Stimulated activated naive CD4-positive, alpha-beta T cell treated with Interleukin-2 at 50 U/mL for 16 hours (primary cell): ENCODE data around the gene SIPA1L3.

ENCODE experiments used
- DNase-seq: peaks from one replicate; lab custom pipeline; 2025; lab: John Stamatoyannopoulos, UW

SIPA1L3 gene

DNA sequence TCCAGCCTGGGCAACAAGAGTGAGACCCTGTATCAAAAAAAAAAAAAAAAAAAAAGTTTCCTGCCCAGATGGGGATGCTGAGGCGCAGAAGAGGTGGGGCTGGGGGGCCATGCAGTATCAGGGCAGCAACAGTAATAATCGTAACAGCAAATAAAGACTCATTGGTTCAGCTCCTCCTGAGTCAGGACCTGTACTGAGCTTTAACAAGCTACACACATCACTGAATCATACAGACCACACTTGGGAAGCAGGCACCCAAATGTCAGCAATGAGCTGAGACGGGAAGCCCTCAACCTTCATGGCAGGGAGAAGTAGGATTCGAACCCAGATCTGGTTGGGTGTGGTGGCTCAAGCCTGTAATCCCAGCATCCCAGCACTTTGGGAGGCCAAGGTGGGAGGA is 327.6 kb downstream of the SIPA1L3 start:
- no peak for DNase-seq

DNA sequence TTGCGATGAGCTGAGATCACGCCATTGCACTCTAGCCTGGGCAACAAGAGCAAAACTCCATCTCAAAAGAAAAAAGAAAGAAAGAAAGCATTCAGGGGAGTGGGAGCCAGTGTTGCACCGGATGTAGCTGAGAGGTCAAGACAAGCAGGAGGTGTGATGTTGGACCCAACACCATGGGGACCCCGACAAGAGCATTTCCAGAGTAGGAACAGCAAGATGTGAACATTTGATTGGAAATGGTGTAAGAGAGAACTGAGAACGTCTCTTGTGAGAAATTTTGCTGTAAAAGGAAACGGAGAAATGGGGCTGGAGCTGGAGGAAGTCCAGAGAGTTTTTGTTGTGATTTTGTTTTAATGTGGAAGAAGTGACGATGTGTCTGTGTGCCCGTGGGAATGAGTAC is 332.8 kb downstream of the SIPA1L3 start:
- DNase-seq, result no peak

DNA sequence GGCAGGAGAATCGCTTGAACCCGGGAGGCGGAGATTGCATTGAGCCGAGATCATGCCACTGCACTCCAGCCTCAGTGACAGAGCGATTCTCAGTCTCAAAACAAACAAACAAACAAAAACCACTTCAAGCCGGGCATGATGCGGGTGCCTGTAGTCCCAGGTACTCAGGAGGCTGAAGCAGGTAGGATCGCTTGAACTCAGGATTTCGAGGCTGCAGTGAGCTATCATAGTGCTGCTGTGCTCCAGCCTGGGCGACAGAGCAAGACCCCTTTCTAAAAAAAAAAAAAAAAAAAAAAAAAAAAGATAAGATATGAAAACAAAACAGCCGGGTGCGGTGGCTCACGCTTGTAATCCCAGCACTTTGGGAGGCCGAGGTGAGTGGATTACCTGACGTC is 336.3 kb downstream of the SIPA1L3 start:
- no peak for DNase-seq

DNA sequence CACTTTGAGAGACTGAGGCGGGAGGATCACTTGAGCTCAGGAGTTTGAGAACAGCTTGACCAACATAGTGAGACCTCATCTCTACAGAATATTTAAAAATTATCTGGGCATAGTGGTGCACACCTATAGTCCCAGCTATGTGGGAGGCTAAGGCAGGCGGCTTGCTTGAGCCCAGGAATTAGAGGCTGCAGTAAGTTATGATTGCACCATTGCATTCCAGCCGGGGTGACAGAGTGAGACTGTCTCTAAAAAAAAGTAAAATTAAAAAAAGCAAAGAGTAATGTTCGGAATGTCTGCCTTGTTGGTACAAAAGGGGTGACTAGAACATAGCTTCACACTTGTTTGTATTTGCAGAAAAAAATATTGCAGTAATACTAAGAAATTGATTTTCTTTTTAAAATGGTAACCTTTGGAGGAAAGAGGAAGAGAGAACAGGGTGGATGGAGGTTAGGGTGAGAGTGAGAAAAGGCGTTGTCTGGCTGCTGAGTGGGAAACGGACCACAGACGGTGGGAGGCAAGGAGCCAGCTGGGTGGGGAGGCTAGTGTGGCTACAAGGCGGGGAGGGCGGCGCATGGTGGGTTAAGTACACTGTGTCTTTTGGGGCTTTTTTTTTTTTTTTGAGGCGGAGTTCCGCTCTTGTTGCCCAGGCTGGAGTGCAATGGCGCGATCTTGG is 339.0 kb downstream of the SIPA1L3 start:
- no peak for DNase-seq

DNA sequence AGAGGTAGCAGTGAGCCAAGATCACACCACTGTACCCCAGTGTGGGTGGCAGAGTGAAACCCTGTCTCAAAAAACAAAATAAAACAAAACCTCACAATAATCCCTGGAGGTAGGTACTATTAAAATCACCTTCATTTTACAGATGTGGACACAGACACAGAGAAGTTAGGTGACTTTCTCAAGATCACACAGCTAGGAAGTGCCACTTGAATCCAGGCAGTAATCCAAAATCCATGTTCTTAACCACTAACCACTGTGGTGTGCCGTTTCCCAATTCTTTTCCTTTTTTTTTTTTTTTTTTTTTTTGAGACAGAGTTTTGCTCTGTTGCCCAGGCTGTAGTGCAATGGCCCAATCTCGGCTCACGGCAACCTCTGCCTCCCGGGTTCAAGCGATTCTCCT is 340.1 kb downstream of the SIPA1L3 start:
- no peak for DNase-seq

DNA sequence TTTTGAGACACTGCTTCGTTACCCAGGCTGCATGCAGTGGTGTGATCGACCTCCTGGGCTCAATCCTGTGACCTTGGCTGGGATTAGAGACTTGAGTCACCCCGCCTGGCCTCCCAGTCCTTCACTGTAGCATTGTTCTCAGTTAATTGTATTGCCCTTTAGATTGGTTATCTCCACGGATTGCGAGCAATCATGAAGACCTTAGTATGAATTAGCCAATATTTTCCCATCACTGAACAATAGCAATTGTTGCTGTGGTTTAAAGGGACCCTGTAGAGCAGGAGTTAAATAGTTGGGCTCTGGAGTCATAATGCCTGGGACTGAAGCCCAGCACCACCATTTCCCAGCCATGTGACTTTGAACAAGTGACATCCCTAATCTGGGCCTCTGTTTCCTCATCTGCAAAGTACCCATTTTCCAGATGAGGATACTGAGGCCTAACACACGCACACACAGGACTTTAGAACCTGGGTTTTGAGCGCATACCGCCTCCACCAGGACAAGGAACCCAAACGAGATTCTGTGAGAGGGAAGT is 340.8 kb downstream of the SIPA1L3 start:
- no peak for DNase-seq

DNA sequence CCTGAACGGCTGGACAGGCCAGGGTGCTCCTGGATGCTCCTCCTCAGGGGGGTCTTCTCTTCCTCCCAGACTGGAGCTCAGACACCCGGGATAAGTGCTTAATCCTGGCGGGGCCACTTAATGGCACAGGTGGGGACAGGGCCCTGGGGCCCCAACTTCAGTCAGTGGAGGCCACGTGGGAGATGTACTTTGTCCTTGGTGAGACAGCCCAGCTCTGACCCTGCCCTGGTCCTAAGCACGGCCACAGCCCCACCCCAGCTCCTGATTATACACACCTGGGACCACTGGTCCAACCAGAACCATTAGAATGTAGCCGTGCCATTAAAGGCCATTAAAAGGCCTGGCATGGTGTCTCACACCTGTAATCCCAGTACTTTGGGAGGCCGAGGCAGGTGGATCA is 341.4 kb downstream of the SIPA1L3 start:
- no peak for DNase-seq

DNA sequence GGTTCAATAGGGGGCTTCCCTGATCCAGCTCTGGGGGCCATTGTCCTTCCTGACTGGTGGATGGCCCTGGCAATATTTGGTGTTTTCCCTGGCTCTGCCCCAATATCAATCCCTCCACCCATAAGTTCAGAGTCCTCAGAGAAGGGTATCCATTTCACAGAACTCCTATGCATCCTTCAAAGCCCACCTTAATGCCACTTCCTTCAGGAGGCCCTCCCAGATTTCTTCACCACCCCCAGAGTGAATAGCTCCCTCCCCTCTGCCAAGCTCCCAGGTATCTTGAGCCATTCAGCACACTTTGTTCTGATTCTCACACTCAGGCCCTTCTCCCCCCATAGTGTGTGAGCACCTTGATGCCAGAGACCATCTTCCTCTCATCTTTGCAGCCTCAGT is 343.4 kb downstream of the SIPA1L3 start:
- no peak for DNase-seq

DNA sequence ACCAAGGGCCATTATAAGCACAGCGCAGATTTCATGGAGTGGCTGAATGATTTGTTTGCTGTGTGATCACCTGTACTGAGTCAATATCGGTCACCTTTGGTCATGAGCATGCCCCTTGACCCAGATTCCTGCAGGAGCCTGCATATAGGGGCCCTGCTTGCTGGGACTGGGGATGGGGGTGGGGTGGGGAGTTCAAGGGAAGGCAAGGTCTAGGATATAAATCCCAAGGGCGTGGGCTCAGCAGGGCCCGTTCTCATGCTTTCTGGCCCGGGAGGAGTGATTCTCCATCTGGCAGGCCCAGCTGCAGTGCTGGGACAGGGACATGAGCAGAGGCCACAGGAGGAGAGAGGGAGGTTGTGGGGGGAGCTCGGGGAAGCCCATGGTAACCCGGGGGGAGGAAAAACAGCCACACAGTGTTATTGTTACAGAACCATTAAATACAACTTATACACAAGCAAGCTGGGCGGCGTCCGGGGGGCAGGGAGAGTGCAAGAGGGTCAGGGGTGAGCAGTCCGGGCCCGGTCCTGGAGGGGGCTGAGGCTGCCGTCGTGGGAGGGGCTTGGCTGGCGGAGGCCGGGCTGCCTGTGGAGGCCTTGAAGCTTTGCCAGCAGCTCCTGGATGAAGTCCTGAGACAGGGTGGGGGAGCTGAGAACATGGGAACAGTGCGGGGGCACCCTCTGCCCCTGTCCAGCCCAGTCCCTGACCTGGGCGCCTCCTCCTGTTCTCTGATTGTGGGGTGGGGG is 344.0 kb downstream of the SIPA1L3 start:
- no peak for DNase-seq

DNA sequence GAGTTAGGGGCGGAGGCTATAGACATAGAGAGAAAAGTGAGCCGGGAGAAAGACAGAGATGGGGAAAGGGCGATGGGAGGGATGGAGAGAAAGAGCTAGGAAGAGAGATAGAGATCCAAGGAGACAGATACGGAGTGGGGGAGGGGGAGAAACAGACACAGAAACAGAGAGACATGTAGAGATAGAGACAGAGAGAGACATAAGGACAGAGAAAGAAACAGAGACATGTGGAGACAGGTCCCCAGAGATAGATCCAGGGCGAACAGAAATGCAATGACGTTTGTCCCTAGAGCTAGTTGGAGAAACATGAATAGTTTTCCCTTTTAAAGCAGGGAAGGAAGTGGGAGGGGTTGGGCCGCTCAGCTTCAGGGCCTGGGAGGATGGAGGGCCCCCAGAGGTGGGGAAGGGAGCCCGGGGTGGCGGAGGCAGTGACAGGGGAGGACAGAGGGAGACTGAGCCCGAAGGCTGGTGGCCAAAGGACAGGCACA is 344.6 kb downstream of the SIPA1L3 start:
- DNase-seq, result no peak

DNA sequence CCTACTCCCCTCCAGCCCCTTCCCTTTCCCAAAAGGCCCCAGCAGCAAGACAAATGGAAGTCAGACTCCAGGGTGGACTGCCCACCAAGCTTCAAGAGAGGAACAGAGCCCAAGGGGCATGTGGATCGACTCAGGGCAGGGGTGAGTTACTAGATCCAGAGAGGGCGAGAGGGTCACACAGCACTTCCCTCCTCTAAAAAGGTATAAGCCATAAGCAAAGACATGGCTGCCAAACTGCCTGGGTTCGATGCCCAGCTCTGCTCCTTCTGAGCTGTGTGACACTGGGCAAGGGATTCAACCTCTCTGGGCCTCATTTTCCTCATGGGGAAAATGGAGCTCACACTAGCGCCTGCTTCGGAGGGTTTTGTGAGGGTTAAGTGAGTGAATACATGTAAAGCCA is 345.4 kb downstream of the SIPA1L3 start:
- DNase-seq, result no peak

DNA sequence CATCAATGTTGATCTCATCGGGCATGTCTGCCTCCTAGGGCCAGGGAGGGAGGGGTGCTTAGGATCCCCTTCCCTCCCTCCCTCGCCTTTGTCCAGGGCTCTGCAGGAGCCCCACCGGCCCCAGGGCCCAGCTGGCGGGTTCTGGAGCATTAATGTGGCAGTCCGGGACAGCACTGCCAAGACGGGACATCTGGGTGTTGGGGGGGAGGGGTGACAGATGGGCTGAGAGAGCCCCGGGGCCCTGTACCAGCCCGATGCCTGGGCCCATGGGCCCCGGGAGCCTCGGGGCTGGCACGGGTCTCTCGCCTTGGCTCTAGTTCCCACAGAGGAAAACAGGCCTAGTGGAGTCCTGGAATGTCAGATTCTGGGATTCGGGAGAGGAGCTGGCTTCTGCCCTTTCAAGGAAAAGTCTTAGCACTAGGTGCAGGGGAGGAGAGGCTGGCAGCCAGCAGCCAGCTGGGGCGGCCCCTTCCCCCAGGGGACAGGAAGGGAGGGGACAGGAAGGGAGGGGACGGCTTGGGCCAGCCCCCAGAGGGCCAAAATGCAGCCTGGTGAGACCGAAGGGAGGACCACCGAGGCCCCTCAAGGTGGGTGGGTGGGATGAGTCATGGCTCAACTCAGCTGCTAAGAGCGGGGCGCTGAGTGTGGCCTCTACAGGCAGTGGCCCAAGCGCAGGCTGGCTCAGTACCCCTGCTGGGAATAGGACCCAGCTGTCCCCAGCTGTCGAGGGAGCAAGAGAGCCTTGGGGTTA is 346.1 kb downstream of the SIPA1L3 start:
- DNase-seq, result no peak

DNA sequence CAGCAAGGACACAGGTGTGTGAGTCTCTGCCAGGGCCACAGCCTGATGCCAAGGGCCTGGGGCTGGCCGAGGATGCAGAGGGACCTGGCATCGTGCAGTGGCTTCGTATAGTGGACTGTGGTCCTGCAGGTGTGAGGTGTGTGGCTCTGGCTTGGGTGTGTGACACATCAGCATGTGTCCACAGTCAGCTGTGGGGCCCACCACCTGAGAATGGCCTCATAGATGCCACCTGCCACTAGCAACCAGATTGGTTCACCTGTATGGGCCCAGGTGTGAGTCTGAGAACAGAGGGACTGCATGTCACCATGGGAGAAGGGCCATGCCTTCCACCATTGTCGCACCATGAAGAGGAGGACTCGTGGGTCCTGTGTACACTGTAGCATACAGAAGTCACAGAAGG is 346.8 kb downstream of the SIPA1L3 start:
- DNase-seq, result no peak

DNA sequence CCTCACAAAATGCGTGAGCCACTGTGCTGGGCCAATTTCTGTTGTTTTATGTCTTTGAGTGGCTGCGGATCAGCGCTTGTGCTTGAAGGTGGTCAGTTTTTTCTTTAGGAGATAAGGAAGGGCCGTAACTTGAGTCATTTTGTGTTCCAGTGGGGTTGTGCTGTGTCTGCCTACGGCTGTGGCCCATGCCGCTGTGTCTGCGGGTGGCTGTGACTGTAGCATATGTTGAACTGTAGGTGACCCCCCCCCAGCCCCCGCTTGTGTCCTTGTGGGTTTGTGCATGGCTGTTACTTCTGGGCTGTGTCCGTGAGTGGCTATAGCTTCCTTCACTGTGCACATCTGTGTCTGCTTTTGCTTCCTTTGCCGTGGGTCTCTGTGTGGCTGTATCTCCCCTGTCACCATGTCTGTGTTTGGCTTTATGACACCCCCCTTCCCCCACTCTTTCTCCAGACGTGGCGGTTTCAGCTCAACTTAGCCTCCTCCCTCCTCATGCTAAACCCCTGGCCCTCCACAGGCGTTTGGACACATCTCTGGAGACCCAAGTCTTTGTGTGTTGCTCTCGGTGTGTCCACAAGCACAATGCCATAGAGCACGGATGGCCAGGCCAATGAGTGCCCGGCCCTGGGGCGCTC is 348.5 kb downstream of the SIPA1L3 start:
- no peak for DNase-seq
